NOMO-1 treated with DMSO at 0.1 percent for 48 hours (cell line): Measurements from ENCODE around the gene PSMD14.

Source experiments
- DNase-seq: peaks from one replicate; lab custom pipeline; 2025; ENCODE audit not compliant: unreplicated experiment; lab: John Stamatoyannopoulos, UW

Gene PSMD14

GRCh38 chr2:161381546-161381945 lies 73.3 kb downstream of the PSMD14 start:
- no peak for DNase-seq

GRCh38 chr2:161382747-161383146 lies 74.5 kb downstream of the PSMD14 start:
- DNase-seq: no peak

- DNase-seq: peak; percentile 37
These were observed 76.6 kb downstream of the PSMD14 start for GRCh38 chr2:161384864-161385263.

GRCh38 chr2:161386228-161386824 lies 78.1 kb downstream of the PSMD14 start:
- no peak for DNase-seq

GRCh38 chr2:161388146-161388779 lies 80.0 kb downstream of the PSMD14 start:
- peak; percentile 42 for DNase-seq

GRCh38 chr2:161391737-161392506 lies 83.7 kb downstream of the PSMD14 start:
- DNase-seq: no peak

GRCh38 chr2:161400076-161400475 lies 91.9 kb downstream of the PSMD14 start:
- DNase-seq: no peak

GRCh38 chr2:161402297-161402696 lies 94.1 kb downstream of the PSMD14 start:
- DNase-seq: no peak

GRCh38 chr2:161406316-161406715 lies 98.1 kb downstream of the PSMD14 start:
- no peak for DNase-seq

GRCh38 chr2:161407597-161407996 lies 99.4 kb downstream of the PSMD14 start:
- no peak for DNase-seq

- no peak for DNase-seq
These were observed 101.2 kb downstream of the PSMD14 start for GRCh38 chr2:161409308-161409907.

GRCh38 chr2:161412346-161412745 lies 104.1 kb downstream of the PSMD14 start:
- DNase-seq: no peak

GRCh38 chr2:161414042-161415033 lies 106.1 kb downstream of the PSMD14 start:
- no peak for DNase-seq

- DNase-seq: no peak
These were observed 107.1 kb downstream of the PSMD14 start for GRCh38 chr2:161415034-161415986.

- DNase-seq: no peak
These were observed 107.9 kb downstream of the PSMD14 start, which contains the start of gene TBR1 for GRCh38 chr2:161415987-161416707. TBR1 (plus strand) TSS chr2:161416297; CDS start chr2:161416411, 114 bp downstream.

- no peak for DNase-seq
These were observed 108.6 kb downstream of the PSMD14 start for GRCh38 chr2:161416708-161417437.

GRCh38 chr2:161417438-161418274 lies 109.4 kb downstream of the PSMD14 start:
- DNase-seq: no peak
